Keratinocyte (primary cell): ENCODE results near the gene PLXDC2. TPM values are rescaled to one million over a fixed set of nuclear protein-coding genes. Genes with fewer than 3 reads are reported as not detected.

Experiments used
- DNase-seq: peaks from one replicate; pipeline ENCODE4 v3.0.0-alpha.2; 2011; ENCODE audit warnings: low read depth, missing footprints, low spot score
- FAIRE-seq: peaks from 2 replicates; lab custom pipeline; 2011; peaks lifted over from hg19 to GRCh38; lab: Jason Lieb, UNC
- H2AFZ ChIP-seq: 2 replicates; pipeline ENCODE4 v1.6.0; 2012; ENCODE audit warnings: low read length, control low read depth, inconsistent platforms; ENCODE audit not compliant: control insufficient read depth
- H3K27ac ChIP-seq: 2 replicates; pipeline ENCODE4 v1.5.1; 2011; ENCODE audit warnings: low read length; ENCODE audit not compliant: control insufficient read depth, insufficient read depth
- H3K27me3 ChIP-seq: 3 replicates; pipeline ENCODE4 v1.6.0; 2011; ENCODE audit warnings: low read length; ENCODE audit not compliant: control insufficient read depth, insufficient read depth; ENCODE audit errors: extremely low read depth
- H3K36me3 ChIP-seq, 2 experiments: 2 replicates in 1 of 2; 3 replicates in 1 of 2; pipeline ENCODE4 v1.5.1; 2011; ENCODE audit warnings: low read length in 2 of 2, mild to moderate bottlenecking in 1 of 2; ENCODE audit not compliant: control insufficient read depth in 2 of 2, insufficient read depth in 2 of 2; ENCODE audit errors: extremely low read depth in 1 of 2
- H3K4me1 ChIP-seq: 3 replicates; pipeline ENCODE4 v1.5.1; 2011; ENCODE audit warnings: low read length; ENCODE audit not compliant: control insufficient read depth, insufficient read depth; ENCODE audit errors: extremely low read depth
- H3K4me2 ChIP-seq: 3 replicates; pipeline ENCODE4 v1.6.0; 2011; ENCODE audit warnings: low read depth, low read length; ENCODE audit not compliant: control insufficient read depth, insufficient read depth; ENCODE audit errors: extremely low read depth
- H3K4me3 ChIP-seq, 3 experiments: fragments of 200-600 bp in 1 of 3; sonication (generic) in 1 of 3; 2 replicates in 2 of 3; 3 replicates in 1 of 3; pipeline ENCODE4 v1.5.1; 2011 to 2016; ENCODE audit warnings: low read length in 3 of 3, mild to moderate bottlenecking in 3 of 3, control low read depth in 2 of 3, inconsistent platforms in 1 of 3, low read depth in 1 of 3, mixed read lengths in 1 of 3, mixed run types in 1 of 3, moderate library complexity in 1 of 3; ENCODE audit not compliant: control insufficient read depth in 2 of 3, insufficient read depth in 2 of 3; ENCODE audit errors: extremely low read depth in 1 of 3
- H3K79me2 ChIP-seq: 2 replicates; pipeline ENCODE4 v1.6.0; 2012; ENCODE audit warnings: low read length; ENCODE audit not compliant: control insufficient read depth, insufficient read depth
- H3K9ac ChIP-seq: 3 replicates; pipeline ENCODE4 v1.6.0; 2011; ENCODE audit warnings: low read length; ENCODE audit not compliant: control insufficient read depth, insufficient read depth; ENCODE audit errors: extremely low read depth
- H3K9me1 ChIP-seq: 3 replicates; pipeline ENCODE4 v1.6.0; 2011; ENCODE audit warnings: low read length; ENCODE audit not compliant: control insufficient read depth, insufficient read depth; ENCODE audit errors: extremely low read depth
- H3K9me3 ChIP-seq: 2 replicates; pipeline ENCODE4 v1.5.1; 2012; ENCODE audit warnings: low read depth, low read length; ENCODE audit not compliant: control insufficient read depth
- H4K20me1 ChIP-seq: 3 replicates; pipeline ENCODE4 v1.6.0; 2011; ENCODE audit warnings: low read length; ENCODE audit not compliant: control insufficient read depth, insufficient read depth; ENCODE audit errors: extremely low read depth
- EZH2 ChIP-seq: IDR thresholded peaks from one replicate; pipeline ENCODE4 v1.6.1; 2012; ENCODE audit warnings: inconsistent platforms, mild to moderate bottlenecking, low read length, moderate library complexity
- dilution Hi-C: fragments of 300-500 bp; cut with MboI; formaldehyde crosslinking; loops from one replicate; pipeline ENCODE4 v1.7.0; 2020; ENCODE audit warnings: low sequenced_read_pairs; ENCODE audit not compliant: extremely low pct_ligation_motif_present
- polyA plus RNA-seq, 5 experiments: library from polyadenylated mRNA; depleted of rRNA in 3 of 5; stranded (reverse) in 3 of 5; stranded (forward) in 1 of 5; unstranded in 1 of 5; fragments of >200 nt; gene quantifications; 1 replicate in 1 of 5; 2 replicates in 3 of 5; 3 replicates in 1 of 5; pipeline versions ENCODE4 v1.2.1 to v1.2.3, GENCODE V29; 2011 to 2012; ENCODE audit warnings: missing spikeins in 2 of 5, low read depth in 1 of 5, low replicate concordance in 1 of 5
- TF ChIP-seq, protein P1 (sequence below), 3 experiments: IDR thresholded peaks in 1 of 3; conservative IDR thresholded peaks in 1 of 3; optimal IDR thresholded peaks in 1 of 3; 2 replicates in 2 of 3; 3 replicates in 1 of 3; pipeline versions ENCODE3 to v1.5.1; 2011; ENCODE audit warnings: low read length in 3 of 3, mild to moderate bottlenecking in 3 of 3, moderate library complexity in 2 of 3, control low read depth in 1 of 3, inconsistent platforms in 1 of 3; ENCODE audit not compliant: insufficient read depth in 2 of 3; ENCODE audit errors: extremely low read depth in 1 of 3

Gene PLXDC2
- polyA plus RNA-seq, 1 donor (not counting 4 experiments of a cell fraction or from before 2014, with no cell fraction given) = 12.9 TPM

DNA sequence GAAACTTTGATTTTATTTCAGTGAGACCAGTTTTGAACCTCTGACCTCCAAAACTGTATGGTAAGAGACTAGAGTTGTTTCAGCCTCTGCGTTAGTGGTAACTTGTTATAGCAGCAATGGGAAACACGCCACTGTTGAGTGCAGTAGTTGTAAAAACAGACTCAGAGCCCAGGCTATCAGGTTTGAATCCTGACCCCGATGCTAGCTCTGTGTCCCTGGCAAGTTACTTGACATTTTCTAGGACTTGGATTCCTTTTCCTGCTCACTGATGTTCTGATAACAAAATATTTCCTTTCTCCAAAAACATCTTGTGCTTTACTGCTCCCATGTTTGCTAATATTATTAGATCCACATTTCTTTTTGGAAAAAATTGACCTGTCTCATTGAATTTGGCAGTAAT lies 131.0 kb downstream of the PLXDC2 start:
- Histone ChIP-seq H3K27ac (no peak overlapping the region), H2AFZ (no peak overlapping the region), H3K9me3 (no peaks in the 10 kb centered on the region), H4K20me1 (no peaks in the 10 kb centered on the region), H3K36me3 (no peaks in the 10 kb centered on the region), H3K9ac (no peak overlapping the region), H3K9me1 (no peaks in the 10 kb centered on the region), H3K27me3 (no peaks in the 10 kb centered on the region), H3K79me2 (no peaks in the 10 kb centered on the region), H3K4me2 (no peak overlapping the region), H3K4me1 (peaks cover 2% of the 10 kb centered on the region), H3K4me3 (no peak overlapping the region)
- TF ChIP-seq, protein P1, sequence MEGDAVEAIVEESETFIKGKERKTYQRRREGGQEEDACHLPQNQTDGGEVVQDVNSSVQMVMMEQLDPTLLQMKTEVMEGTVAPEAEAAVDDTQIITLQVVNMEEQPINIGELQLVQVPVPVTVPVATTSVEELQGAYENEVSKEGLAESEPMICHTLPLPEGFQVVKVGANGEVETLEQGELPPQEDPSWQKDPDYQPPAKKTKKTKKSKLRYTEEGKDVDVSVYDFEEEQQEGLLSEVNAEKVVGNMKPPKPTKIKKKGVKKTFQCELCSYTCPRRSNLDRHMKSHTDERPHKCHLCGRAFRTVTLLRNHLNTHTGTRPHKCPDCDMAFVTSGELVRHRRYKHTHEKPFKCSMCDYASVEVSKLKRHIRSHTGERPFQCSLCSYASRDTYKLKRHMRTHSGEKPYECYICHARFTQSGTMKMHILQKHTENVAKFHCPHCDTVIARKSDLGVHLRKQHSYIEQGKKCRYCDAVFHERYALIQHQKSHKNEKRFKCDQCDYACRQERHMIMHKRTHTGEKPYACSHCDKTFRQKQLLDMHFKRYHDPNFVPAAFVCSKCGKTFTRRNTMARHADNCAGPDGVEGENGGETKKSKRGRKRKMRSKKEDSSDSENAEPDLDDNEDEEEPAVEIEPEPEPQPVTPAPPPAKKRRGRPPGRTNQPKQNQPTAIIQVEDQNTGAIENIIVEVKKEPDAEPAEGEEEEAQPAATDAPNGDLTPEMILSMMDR (optimal IDR thresholded peaks at IDR 0.05 in 1 of 3, IDR thresholded peaks at IDR 0.05 in 1 of 3, conservative IDR thresholded peaks at IDR 0.05 in 1 of 3; ENCODE audit: extremely low read depth in 1 of 3, insufficient read depth in 2 of 3, low read length in 3 of 3) = no peak
- no peak for TF ChIP-seq EZH2
- DNase-seq (no peak), FAIRE-seq (no peak)
- dilution Hi-C loops = no loop called here

DNA sequence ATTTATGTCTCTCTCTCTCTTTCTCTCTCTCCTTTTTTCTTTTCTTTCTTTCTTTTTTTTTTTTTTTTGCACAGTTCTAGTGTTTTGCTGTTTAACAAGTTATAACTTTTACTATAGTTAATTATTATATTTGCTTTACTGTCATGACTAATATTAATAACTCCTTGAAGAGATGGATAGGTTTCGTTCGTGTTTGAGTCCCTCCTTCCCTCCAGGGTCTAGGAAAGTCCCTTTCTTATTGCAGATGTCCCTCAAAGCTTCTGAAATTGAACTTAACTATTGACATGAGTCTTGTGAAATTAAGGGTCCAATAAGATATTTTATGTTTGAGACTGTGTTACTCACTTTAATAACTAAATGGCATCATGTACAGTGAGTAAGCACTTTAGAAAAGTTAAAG lies 131.4 kb downstream of the PLXDC2 start:
- dilution Hi-C loops = no loop called here
- Histone ChIP-seq H3K4me1 (peaks cover 6% of the 10 kb centered on the region), H3K27me3 (no peaks in the 10 kb centered on the region), H3K9me3 (no peaks in the 10 kb centered on the region), H3K79me2 (no peaks in the 10 kb centered on the region), H3K27ac (no peak overlapping the region), H3K9ac (no peak overlapping the region), H4K20me1 (no peaks in the 10 kb centered on the region), H3K9me1 (no peaks in the 10 kb centered on the region), H3K36me3 (no peaks in the 10 kb centered on the region), H2AFZ (no peak overlapping the region), H3K4me2 (no peak overlapping the region), H3K4me3 (no peak overlapping the region)
- TF ChIP-seq, protein P1 (optimal IDR thresholded peaks at IDR 0.05 in 1 of 3, IDR thresholded peaks at IDR 0.05 in 1 of 3, conservative IDR thresholded peaks at IDR 0.05 in 1 of 3; ENCODE audit: extremely low read depth in 1 of 3, insufficient read depth in 2 of 3, low read length in 3 of 3) = no peak
- TF ChIP-seq EZH2 = no peak
- FAIRE-seq (no peak), DNase-seq (no peak)
